ENCODE data around the gene STKLD1.
"Not testable (repeated sequence)": the region's sequence is repeated elsewhere in the genome, so short reads cannot be mapped to it uniquely, and the experiment has no call there.

The STKLD1 gene

GRCh38 chr9:133389025-133389557 lies 12.9 kb downstream of the STKLD1 start:
- DNase-seq = no peak

GRCh38 chr9:133389562-133389961 lies 13.4 kb downstream of the STKLD1 start:
- DNase-seq = no peak

- no peak for DNase-seq
These were observed 14.5 kb downstream of the STKLD1 start for GRCh38 chr9:133390713-133391112.

GRCh38 chr9:133391449-133391848 lies 15.3 kb downstream of the STKLD1 start:
- DNase-seq = not testable (repeated sequence)

GRCh38 chr9:133392308-133392707 lies 16.1 kb downstream of the STKLD1 start:
- not testable (repeated sequence) for DNase-seq

- DNase-seq = no peak
These were observed 17.2 kb downstream of the STKLD1 start for GRCh38 chr9:133393399-133393798.

- no peak for DNase-seq
These were observed 18.6 kb downstream of the STKLD1 start for GRCh38 chr9:133394687-133395271.

GRCh38 chr9:133396952-133397351 lies 20.8 kb downstream of the STKLD1 start:
- no peak for DNase-seq

GRCh38 chr9:133397370-133397769 lies 21.2 kb downstream of the STKLD1 start:
- no peak for DNase-seq

- no peak for DNase-seq
These were observed 21.7 kb downstream of the STKLD1 start for GRCh38 chr9:133397895-133398294.

GRCh38 chr9:133400292-133400691 lies 24.1 kb downstream of the STKLD1 start:
- no peak for DNase-seq

GRCh38 chr9:133401588-133401987 lies 25.4 kb downstream of the STKLD1 start:
- DNase-seq = no peak

GRCh38 chr9:133402689-133403088 lies 26.5 kb downstream of the STKLD1 start:
- DNase-seq = no peak

- DNase-seq = no peak
These were observed 27.7 kb downstream of the STKLD1 start for GRCh38 chr9:133403766-133404453.

- no peak for DNase-seq
These were observed 28.4 kb downstream of the STKLD1 start for GRCh38 chr9:133404454-133405002.

- DNase-seq = no peak
These were observed 29.6 kb downstream of the STKLD1 start for GRCh38 chr9:133405508-133406438.

- peak; percentile 39 for DNase-seq
These were observed 30.5 kb downstream of the STKLD1 start for GRCh38 chr9:133406480-133407307.

GRCh38 chr9:133408042-133408441 lies 31.9 kb downstream of the STKLD1 start:
- no peak for DNase-seq

- DNase-seq = no peak
These were observed 39.0 kb downstream of the STKLD1 start for GRCh38 chr9:133415170-133415569.

- DNase-seq = peak; percentile 62
These were observed 41.6 kb downstream of the STKLD1 start, which contains the start of gene REXO4 for GRCh38 chr9:133417541-133418461. REXO4 (minus strand) TSS chr9:133418010; CDS start chr9:133417844, 166 bp downstream.

- DNase-seq = no peak
These were observed 42.8 kb downstream of the STKLD1 start for GRCh38 chr9:133419005-133419404.

Measured in kidney glomerular epithelial cell (primary cell).